Activated T-helper 1 cell treated with Interleukin-2 at 50 U/mL for 16 hours (primary cell): ENCODE data around the gene MINDY3.
"Not testable (repeated sequence)": the region's sequence is repeated elsewhere in the genome, so short reads cannot be mapped to it uniquely, and the experiment has no call there.

Source experiments
- DNase-seq: peaks from one replicate; pipeline ENCODE4 v3.0.0-alpha.2; 2020; ENCODE audit warnings: low read depth

Gene MINDY3

DNA sequence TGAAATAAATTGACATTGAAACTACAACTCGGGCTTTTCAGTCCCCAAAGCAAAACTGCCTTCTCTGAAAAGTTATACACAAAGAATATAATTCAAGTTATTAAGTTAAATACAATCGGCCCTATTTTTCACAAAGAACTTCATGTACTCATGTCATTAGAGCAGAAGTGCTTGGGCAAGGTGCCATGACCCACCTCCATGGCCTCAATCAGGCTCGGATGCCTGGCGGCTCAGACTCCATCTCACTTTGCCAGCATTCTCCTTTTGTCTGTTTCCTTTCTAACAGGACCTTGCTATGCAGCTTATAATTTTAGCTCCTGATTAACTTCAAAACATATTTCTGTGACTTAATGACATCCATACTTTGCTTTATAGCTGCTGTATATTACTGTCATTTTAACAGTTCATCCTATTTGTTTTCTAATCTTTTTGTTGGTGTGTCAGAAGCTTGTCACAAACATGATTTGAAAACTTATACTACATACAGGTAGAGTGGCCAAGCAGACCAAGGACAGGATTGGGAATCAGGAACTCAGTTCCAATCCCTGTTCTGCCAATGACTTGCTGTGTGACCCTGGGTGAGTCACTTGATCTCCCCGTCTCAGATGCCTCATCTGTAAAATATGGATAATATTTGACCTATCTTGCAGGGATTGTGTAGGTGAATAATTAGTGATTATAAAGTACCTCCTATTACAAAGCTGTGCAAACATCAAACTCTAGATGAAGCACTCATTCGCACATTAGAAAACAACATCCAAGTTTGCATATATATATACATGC is 79.8 kb downstream of the MINDY3 start:
- DNase-seq = no peak

DNA sequence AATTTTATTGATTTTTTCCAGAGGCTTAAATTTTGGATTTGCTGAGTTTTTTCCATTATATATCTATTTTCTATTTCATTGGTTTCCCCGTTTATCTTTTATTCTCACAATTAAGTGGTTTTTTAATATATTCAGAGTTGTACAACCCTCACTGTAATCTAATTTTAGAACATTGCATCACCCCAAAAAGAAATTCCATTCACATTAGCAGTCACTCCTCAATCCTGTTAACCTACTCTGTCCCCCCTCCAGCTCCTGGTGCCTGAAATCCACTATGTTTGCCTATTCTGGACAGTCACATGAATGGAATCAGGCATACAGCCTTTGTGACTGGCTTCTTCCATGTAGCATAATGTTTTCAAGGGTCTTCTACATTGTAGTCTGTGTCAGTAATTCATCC is 84.8 kb downstream of the MINDY3 start:
- DNase-seq = no peak

DNA sequence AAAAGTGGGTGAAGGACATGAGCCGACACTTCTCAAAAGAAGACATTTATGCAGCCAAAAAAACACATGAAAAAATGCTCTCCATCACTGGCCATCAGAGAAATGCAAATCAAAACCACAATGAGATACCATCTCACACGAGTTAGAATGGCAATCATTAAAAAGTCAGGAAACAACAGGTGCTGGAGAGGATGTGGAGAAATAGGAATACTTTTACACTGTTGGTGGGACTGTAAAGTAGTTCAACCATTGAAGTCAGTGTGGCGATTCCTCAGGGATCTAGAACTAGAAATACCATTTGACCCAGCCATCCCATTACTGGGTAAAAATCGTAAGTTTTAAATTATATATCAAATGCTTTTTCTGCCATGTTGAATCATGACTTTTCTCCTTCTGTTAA is 85.8 kb downstream of the MINDY3 start:
- DNase-seq = not testable (repeated sequence)

DNA sequence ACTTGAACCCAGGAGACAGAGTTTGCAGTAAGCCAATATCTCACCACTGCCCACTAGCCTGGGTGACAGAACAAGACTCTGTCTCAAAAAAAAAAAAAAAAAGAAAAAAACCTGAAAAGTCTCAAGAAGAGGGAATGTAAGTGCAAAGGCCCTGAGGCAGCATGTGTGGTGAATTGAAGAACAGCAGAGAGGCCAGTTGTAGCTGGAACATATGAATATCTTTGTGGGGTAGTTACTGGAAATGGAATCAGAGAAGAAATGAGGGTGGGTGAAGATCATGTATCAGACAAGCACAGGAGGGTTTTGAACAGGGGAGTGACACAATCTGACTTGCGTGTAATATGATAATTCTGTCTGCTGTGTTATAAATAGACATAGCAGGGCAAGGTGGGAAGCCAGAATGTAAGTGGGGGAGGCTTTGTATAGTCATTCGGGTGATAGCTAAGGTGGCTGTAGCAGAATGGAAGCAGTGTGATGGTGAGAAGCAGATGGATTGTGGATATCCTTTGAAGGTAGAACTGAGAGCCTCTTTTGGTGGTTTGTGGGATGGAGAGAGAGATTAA is 95.3 kb downstream of the MINDY3 start:
- no peak for DNase-seq

DNA sequence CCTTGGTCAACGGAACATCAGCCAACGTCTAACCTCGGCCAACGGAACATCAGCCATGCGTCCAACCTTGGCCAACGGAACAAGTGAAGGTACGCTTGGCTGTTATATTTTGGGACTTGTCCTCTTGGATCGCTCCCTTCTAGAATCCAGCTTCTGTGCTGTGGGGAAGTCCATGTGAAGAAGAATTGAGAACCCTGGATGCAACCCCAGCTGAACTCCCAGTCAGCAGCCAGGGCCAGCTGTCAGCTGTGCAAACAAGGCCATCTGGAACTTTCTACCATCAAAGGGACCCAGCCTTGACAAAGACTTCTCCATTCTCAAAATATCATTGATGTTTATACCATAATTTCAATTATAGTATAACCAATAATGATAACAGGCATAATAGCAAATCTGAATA is 97.3 kb downstream of the MINDY3 start:
- no peak for DNase-seq

DNA sequence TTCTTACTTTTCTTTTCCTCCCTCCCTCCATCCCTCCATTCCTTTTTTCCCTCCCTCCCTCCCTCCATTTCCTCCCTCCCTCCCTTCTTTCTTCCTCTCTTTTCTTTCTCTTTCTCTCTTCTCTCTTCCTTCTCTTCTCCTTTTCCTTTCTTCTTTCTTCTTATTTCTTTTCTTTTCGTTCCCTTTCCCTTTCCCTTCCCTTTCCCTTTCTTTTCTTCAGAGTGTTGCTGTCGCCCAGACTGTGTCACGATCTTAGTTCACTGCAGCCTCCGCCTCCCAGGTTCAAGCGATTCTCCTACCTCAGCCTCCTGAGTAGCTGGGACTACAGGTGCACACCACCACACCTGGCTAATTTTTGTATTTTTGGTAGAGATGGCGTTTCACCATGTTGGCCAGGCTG is 98.1 kb downstream of the MINDY3 start:
- DNase-seq = not testable (repeated sequence)

DNA sequence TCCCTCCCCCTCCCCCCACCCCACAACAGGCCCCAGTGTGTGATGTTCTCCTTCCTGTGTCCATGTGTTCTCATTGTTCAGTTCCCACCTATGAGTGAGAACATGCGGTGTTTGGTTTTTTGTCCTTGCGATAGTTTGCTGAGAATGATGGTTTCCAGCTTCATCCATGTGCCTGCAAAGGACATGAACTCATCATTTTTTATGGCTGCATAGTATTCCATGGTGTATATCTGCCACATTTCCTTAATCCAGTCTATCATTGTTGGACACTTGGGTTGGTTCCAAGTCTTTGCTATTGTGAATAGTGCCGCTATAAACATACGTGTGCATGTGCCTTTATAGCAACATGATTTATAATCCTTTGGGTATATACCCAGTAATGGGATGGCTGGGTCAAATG is 99.1 kb downstream of the MINDY3 start:
- not testable (repeated sequence) for DNase-seq

DNA sequence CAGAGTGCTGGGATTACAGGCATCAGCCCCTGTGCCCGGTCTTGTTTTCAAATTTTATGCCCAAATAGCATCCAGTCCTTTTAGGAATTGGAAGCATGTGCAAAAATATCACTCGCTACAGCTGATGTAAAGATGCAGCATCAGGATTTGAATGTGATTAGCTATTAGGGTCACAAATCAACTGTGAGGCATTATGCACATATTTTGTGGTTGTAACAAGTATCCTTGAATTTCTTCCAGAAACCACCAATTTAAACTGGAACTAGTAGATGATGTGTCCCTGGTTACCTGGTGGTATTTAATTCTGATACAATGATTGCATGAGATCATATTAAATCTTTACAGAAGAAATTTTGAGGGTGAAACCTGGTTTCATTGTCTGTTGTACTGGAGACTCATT is 99.6 kb downstream of the MINDY3 start:
- no peak for DNase-seq

DNA sequence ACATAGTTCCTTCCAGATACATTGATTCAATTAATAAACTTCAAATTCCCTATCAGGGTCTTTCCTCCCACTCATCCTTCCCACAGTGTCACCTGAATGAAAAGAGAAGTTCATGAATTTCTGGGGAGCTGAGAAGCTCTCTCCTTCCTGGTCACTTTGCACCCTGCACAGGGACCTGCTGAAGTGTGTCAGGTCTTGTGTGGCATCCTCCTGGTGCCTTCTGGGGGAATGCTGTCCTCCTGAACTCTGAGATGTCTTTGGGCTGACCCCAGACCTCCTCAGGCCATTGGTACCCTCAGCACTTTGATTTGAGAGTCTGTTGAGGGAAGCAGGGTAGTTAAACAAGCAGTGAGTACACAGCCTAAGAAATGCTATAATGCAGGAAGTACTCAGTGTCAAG is 101.0 kb downstream of the MINDY3 start:
- DNase-seq = no peak

DNA sequence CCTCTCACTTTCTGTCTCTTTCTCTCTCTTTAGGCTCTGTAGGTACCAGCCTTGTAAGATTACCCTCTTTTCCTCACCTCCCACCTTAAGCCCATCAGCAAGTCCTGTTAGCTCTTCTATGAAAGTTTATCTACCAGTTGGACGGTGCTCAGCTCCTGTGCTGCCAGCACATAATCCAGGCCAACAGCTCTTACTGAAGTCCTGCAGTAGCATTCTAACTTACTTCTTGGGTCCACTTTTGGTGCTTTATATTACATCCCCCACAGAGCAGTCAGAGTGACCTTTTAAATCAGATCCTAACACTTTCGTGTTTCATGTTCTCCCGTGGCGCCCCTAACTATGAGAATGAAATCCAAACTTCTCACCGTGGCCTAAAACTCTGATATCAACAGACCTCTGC is 101.7 kb downstream of the MINDY3 start:
- no peak for DNase-seq

DNA sequence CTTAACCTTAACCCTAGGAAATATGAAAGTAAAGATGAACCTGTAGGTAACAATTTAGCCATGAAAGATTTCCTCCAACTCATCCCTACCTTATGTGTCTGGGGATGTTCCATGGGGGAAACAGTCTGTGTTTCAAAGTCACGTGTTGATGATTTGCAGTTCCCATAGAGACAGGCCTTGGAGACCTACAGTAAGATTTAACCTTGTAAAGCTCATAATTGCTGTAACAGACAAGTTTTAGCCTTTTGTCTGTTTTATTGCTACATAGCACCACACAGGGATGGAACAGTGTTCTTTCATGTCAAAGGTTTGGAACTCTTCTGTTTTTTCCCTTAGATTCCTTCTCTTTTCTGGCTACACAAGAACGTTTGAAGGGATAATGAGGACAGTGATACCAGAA is 105.4 kb downstream of the MINDY3 start:
- no peak for DNase-seq

DNA sequence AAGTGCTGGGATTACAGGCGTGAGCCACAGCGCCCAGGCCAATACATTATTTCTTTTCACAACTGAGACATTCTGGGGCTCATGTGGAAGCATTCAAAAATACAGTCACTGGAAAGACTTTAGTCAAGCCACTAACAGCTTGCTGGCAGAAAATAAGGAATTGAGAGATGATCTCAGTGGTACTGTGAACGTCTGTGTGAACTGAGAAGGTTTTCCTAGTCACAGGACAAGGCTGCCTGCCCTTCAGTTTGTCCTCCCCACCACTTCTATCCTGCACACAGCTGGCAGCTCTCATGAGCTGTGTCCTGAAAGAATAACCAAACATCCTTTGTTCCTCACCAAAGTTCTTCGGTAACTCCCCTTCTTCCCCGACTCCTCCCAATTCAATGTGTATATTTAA is 109.3 kb downstream of the MINDY3 start:
- DNase-seq = no peak

DNA sequence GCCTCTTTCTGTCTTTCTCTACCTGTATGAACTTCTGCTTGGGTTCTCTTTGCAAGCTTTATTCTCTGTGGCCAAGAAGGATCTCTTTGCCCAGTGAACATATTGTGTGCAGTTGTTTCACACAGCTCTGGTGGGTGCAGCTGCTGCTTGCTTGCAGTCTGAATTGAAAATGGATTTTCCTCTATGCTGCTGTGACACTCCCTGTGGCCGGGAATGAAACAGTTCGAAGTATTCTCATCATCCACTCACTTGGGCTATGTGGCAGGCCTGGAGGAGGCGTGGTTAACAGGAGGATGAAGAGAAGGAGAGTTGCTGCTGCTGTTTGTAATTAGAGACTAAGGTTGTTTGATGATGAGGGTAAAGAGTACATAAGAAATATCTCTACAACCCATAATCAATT is 112.2 kb downstream of the MINDY3 start:
- no peak for DNase-seq

DNA sequence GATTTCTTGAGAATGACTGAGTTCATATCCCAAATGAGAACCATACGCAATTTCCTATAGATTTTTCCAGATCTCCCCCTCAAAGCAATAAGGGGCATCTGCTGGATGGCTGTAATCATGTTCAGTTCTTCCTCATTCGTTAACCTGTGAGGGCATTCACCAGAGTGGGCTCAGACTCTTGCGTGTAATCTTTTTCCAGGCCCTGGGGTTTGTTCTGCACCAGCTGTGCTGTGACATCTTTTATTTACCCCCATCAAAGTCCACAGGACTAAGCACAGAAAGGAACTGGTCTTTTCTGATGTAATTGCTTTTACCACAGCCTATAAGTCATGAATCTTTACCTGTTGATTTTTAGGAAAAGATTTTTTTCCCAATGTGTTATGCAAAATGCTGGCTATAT is 112.7 kb downstream of the MINDY3 start:
- no peak for DNase-seq

DNA sequence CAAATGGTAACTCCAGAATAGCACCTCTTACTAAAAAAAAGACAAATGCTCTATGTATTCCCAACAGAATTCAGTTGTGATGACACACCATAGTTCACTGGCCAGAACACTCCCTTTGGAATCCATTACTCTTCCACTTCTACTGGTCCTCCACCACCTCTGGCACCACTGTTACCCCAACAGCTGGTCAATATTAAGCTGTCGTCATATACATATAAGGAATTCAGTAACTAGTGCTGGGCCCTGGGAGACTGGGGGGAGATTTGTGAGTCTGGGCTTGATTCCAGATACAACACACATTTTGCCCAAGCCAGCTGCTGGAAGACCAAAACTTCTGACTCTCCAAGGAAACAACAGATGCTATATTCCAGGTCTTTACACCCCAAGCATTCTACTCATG is 114.6 kb downstream of the MINDY3 start:
- DNase-seq = no peak

DNA sequence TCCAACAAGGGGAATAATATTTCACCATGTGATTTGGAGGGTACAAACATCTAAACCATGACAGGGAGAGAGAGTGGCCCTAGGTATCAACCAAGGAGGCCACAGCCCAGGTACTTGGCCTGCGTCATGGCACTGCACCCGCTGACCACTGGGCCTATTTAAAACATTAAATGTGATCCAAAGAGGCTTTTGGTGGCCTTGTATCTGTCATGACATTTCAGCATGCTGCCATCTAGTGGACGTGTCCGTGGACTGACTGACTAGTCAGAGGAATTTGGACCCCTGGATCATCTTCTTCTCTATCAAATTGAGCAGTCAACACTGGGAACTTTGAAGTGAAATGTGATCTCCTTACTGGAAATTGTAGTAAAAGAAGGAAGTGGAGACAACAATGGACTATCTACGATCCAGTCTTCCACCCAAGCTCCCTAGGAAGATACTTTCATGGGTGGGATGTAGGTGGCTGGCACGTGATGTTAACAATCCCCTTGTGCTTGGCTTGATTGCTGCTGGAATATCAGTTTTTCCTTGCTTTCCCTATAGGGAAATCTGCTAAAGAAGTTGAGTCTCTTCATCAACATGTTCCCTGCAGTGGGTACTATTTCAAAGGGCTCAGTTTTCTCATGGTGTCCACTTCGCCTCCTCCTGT is 116.0 kb downstream of the MINDY3 start:
- DNase-seq = no peak

DNA sequence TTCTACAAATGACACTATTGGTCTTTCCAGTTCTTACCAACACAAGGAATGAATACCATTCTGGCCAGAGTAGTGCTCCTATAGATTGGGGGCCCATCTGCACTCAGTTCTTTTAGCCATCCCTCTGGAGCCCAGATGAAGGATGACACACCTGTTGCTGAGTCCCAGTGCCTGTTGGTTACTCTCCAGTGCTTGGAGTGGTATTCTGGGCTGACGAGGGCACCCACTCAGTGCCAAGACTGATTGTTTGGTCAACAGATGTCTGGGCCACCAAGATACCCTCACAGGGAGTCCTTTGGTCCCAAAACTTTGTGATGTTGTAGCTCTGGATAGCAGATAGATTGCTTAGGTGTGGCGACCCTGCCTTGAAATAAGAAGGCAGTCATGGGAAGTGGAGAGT is 116.9 kb downstream of the MINDY3 start:
- DNase-seq = no peak

DNA sequence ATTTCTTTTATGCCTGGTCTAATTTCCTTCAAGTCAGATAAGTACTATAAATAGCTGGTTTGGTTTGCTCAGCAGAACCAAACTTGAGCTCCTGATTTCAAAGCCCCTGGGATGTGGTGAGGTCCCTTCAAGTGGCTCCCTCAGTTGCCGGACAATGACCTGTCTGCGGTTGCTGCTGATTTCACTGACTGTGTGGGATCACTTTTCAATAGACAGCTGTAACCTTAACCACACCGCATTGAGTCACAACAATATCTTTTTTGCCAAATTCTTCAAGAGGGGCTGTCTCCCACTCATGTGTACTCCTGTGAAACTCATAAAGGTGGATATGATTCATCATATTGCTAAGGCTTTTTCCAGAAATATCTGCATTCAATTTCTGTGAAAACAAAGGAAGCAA is 117.5 kb downstream of the MINDY3 start:
- DNase-seq = no peak

DNA sequence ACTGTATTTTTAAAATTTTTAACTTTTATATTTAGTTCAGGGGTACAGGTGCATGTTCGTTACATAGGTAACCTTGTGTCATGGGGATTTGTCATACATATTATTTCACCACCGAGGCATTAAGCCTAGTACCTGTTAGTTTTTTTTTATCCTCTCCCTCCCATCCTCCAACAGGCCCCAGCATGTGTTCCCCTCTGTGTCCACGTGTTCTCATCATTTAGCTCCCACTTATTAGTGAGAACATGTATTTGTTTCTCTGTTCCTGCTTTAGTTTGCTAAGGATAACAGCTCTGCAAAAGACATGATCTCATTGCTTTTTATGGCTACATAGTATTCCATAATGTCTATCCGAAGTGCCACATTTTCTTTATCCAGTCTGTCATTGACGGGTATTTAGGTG is 118.2 kb downstream of the MINDY3 start:
- DNase-seq = no peak

DNA sequence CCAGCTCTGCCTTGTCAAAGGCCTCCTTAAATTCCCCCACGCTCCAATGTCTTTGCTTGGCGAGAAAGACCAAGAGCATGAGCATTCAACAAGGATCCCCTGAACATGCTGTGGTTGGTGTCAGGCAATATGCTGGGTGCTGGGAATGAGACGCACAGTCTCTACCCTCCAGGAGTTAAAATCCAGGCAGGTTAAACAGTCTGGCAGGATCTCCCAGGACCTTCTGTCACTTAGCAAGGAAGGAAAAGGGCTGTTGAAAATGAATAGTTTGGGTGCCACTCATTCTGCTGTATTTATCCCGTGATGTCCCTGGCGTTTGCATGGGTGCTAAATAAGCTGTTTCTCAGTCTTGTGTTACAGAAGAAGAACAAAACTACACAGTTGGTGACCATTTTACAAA is 118.7 kb downstream of the MINDY3 start:
- no peak for DNase-seq

DNA sequence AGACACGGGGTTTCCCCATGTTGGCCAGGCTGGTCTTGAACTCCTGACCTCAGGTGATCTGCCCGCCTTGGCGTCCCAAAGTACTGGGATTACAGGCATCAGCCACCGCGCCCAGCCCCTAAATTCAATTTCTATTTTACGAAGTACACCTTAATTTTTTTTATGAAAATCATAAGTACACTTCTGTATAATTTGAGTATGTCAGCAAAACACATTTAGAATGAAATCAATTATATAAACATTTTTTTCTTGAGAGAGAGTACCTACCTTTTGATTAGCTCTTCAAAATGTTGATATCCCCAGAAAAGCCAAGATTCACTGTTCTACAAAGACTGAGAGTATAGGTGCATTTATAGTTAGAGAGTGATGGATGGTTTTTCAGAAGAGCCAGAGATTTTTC is 120.0 kb downstream of the MINDY3 start:
- no peak for DNase-seq

DNA sequence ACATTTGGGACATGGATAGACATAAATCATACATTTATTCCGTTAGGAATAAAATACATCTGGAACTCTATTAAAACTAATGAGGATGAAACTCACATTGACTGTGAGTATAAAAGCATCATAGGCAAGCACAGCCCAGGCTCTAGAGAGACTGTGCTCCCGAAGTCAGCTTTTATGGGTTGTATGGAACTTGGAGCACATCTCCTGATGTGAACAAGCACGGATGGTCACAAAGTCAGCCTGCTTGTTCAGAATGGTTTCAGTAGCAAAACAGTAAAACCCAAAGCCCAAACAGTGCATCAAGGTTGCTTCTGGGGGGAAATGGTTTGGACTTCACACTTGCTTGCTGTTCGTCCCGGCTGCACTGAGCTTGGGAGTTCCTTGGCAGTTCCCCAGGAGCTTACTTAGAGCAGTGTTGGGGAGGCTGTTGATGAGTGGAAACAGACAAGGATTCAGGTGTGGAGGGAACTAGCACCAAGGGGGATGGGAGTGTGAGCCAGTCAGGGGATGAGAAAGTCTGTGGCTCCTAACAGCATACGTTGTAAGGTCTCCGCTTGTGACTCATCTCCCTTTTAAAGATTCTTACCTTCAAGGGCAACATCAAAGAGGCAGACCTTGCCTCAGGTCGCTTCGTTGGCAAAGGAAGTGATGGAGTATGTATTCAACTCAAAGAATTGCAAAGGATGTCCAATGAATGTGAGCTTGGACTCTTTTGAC is 120.9 kb downstream of the MINDY3 start:
- no peak for DNase-seq
